Stimulated activated CD8-positive, alpha-beta memory T cell treated with anti-CD3 and anti-CD28 coated beads, Interleukin-7, amount 100 ng/mL, for 4 hours (primary cell): ENCODE data around the gene FAH.
"Not testable (repeated sequence)": the region's sequence is repeated elsewhere in the genome, so short reads cannot be mapped to it uniquely, and the experiment has no call there.

ENCODE experiments used
- DNase-seq, 2 donors: peaks; one replicate each; pipeline ENCODE4 v3.0.0-alpha.2; 2020; ENCODE audit warnings: low read depth in 2 of 2

The FAH gene

DNA sequence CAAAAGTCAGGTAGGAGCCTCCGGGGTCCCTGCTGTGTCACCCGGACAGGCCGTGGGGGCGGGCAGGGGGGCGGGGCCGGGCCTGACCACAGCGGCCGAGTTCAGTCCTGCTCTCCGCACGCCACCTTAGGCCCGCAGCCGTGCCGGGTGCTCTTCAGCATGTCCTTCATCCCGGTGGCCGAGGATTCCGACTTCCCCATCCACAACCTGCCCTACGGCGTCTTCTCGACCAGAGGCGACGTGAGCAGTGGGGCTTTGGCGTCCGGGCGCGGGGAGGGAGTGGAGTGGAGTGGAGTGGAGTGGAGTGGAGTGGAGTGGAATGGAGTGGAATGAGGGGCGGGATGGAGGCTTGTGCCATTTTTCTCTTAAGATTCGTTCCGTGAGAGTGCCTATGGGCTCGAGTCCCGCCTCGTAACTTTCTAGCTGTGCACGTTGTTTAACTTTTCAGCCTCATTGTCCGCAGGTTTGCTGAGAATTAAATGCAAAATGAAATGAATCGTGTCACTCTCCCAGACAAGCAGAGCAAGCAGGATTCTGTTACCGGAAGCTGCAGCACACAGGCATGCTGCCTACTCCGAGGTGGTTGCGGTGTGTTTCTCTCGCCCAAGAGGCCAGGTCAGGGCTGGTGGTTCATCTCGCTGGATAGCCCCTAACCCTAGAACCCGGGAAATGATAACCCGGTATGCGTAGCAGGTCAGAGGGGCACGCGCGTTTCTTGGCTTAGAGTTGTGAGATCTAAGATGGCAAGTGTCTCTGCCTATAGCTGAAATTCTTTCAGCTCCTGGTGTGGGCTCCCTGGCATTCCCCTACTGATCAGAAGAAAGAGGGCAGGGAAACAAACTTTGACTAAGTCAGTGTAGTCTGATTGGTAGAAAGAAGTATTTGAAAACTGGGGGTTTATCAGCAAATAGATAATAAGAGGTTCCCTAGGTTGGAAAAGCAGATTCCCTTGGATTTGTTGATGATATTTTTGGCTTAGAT is at the start of gene FAH:
TSS of gene FAH (plus strand) at position 104 of the 981 bp plus-strand sequence. CDS start at position 160, 56 bp downstream.
- DNase-seq: peak in 1 of 2 donors; percentile 12

DNA sequence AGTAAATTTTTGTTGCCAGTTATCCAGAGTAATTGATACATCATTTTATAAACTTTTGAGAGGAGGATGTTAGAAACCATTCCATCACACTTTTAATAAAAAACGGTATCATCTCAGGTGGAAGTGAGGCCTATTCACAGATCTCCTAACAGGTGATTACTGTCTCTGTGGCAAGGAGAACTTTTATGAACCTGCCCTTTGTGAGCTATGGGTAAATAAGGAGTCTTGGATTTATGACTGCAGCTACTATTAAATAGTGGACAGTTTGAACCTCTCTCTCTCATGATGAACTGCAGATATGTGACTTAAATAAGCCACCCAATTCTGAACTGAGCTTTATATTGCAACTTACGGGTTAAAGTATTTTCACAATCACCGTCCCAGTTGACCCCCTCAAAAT is 47.6 kb upstream of the FAH start:
- DNase-seq: no peak

DNA sequence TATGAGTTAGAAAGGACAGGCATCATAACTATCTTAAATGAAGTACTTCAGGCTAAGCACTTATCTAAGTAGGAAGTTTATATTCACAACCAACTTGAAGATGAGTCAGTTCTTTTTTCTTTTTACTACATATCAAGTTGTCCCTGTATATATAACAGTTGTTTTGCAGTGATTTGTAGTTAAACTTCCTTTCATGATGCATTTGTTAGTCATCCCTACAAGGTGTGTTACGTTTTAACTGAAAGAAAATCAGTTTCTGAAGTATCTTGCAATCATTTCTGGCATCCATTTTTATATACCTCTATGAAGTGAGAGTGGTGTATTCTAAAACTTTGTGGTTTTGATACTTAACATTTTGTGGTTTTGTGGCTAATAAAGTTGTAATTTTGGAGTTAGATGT is 47.2 kb upstream of the FAH start:
- DNase-seq: no peak

DNA sequence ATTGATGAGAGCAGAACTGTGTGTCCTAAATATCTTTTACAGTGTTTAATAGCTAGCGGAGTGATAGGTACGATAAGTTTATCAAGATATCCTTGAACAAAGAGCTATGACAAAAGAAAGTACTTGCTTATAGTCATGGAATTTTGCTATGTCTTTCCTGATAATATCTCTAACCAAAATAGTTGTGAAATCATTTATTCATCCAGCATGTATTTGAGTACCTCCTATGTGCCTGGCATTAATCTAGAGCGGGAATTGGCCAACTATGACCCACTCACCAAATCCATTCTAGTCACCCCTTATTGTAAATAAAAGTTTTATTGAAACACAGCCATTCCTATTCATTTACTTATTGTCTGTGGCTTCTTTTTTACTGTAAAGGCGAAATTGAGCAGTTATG is 46.7 kb upstream of the FAH start:
- DNase-seq: no peak

DNA sequence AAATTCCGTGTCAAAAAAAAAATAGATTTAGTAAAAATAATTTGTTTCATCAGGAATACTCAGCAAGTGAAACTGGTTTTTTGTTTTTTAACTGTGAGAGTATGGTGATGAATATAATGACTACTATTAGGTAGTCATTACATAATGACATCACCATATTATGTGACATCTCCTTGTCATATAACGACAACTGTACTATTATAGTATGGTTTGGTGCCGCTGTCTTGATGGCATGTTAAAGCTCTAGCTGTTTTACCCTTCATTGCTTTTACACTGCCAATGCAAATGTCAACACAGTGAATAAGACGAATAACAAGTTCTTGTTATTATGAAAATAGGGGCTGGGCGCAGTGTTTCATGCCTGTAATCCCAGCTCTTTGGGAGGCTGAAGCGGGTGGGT is 45.6 kb upstream of the FAH start:
- no peak for DNase-seq

DNA sequence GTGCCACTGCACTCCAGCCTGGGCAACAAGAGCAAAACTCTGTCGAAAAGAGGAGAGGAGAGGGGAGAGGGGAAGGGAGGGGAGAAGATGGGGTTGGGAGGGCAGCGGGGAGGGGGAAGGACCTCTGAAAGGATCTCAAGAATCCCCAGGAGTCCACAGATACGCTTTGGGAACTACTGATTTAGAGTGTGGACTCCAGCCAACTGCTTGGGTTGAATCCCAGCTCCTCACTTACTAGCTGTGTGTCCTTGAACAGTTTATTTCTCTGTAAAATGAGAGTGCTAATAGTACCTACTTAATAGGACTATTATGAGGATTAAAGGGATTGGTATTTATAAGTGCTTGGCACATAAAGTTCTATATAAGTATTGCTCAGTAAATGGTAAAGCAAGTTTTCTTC is 45.0 kb upstream of the FAH start:
- no peak for DNase-seq

DNA sequence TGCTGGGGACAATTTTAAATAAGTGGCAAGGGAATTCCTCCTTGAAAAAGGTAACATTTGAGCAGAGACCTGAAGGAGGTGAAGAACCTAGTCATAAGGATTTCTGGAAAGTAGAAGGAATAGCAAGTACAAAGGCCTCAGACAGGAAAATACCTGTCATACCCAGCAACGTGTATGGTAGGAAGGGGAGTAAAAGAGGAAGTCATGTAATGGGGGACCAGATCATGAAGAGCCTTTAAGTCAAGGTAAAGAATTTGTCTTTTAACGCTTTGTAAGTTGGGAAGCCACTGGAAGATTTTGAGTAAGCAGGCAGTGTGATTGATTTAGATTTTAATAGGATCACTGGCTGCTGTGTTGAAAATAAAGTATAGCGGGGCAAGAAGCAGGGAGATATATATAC is 43.4 kb upstream of the FAH start:
- no peak for DNase-seq

DNA sequence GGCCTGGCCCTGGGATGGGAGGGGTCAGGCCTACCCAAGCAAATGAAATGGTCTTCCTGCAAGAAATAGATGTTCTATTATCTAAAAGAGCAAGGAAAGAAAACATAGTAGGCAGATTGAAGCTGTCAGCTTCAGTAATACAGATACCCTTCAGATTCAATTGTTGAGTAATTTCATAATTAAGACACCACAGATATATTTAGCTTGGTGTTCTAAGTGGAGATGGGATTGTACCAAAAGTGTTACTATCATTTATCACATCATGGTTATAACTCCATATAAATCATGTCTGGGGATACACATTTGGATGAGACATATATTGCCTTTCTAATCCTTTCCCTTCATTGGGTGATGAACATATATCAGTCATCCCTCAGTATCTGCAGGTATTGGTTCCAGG is 41.9 kb upstream of the FAH start:
- no peak for DNase-seq

DNA sequence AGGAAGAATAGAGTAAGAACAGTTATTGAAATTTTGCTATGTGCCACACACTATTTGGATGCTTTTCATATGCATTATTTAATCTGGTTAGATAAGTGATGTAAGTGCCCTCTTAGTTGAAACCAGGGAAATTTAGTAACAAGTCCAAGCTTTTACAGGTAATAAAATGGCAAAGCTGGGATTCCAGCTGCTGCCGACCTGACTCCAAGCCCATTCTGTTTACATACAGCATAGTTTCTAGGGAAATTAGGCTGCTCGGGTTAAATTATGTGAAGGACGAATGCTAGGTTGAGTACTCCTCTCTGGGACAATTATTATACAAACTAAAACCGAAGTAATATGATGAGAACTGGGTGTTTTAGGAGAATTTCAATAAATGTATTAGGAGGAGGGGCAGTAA is 38.7 kb upstream of the FAH start:
- DNase-seq: no peak

DNA sequence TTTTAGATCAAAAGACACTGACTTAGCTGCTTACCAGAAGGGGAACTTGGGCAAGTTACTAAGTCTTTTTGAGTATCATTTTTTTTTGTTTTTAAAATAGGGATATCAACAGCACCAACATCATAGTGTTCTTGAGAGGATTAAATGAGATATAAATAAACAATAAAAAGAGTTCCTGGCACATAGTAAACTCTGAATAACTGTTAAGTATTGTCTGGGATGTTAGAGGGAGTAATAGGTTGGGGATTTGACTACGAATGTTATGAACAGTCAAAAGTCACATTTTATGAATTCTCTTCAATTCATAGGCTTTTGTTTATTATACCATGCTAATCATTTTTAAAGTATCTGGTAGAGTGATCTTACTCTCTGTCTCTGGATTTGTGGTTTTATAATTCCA is 37.8 kb upstream of the FAH start:
- no peak for DNase-seq

DNA sequence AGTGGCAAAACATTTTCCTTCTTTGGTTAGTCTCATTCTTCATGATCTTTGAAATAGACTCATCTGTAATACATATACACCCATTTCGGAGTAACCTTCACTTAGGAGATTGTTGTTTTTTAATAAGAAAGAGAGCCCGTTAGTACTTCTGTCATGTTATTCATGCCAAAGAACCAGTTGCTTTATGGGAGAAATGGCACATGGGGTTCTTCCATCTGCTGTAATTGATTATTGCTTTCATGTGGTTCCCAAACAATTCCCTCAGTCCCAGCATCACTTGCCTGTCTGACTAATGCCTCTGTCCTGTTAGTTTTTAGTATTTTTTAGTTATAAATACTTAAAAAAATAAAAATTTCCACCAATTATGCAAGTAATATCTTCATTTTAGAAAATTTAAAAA is 33.8 kb upstream of the FAH start:
- no peak for DNase-seq

DNA sequence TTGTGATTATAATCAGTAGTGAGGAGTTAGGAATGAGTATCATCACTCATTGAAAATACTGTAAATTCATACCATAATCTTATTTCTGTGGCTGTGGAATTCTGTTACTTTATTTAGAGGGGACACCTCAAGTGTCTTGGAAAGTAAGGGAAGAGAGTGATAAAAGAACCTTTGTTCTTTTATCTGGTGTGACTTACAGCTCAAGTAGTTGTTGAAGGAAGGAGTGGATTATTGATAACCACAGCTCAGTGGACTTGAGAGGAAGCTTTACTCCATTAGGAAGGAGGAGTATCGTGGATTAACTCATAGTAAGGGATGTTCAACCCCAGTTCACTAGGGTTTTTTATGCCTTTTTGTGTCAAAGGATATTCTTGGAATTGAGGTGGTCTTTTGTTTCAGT is 32.2 kb upstream of the FAH start:
- DNase-seq: no peak

DNA sequence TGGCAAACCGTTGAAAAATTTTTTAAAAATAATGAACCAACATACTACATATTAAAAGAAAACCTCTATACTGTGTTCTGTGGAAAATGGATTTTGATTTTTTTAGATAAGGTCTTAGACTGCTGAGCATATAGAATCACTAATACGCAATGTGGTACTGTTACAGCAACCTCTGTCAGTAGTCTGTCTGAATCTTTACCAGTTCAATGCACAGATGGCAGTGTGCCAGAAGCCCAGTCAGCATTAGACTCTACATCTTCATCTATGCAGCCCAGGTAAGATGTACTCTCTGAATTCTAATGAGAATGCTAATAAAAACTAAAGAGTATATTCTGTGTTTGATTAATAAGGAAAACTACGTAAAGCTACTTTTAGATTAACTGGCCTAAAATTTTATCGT is 31.3 kb upstream of the FAH start:
- DNase-seq: no peak

DNA sequence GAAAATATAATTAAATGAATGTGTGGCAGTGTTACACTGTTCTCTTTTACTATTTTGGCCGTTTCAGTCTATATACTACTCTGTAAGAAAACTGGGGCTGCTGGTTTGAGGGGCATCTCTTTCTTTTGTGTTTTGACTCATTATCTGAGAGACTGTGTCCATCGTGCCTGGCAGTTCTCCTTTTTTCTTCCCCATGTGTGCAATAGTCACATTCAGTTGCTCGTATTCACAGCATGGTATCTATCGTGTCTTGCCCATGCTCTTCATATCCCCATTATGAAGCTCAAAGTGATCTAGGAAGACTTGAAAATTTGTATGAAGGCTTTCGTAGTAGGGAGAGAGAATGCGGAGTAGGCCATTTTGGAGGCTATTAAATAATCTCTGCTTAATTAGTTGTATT is 29.8 kb upstream of the FAH start:
- no peak for DNase-seq

DNA sequence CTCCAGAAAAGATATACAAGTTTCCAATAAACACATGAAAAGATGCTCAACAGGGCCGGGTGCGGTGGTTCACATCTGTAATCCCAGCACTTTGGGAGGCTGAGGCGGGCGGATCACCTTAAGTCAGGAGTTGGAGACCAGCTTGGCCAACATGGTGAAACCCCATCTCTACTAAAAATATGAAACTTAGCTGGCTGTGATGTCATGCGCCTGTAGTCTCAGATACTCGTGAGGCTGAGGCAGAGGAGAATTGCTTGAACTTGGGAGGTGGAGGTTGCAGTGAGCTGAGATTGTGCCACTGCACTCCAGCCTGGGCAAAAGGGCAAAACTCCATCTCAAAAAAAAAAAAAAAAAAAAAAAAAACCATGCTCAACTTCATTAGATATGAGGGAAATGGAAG is 25.5 kb upstream of the FAH start:
- not testable (repeated sequence) for DNase-seq

DNA sequence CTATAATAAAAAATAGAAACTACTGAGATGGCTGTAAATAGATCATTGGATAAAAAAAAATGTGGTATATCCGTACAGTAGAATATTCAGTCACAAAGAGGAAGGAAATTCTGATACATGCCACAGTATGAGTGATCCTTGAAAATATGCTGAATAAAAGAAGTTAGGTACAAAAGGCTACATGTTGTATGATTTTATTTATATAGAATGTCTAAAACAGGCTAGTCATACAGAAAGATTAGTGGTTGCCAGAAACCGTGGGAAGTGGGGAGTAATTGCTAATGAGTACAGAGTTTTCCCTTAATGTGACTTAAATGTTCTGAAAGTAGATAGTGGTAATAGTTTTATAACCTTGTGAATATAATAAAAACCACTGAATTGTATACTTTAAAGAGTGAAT is 24.9 kb upstream of the FAH start:
- DNase-seq: no peak

DNA sequence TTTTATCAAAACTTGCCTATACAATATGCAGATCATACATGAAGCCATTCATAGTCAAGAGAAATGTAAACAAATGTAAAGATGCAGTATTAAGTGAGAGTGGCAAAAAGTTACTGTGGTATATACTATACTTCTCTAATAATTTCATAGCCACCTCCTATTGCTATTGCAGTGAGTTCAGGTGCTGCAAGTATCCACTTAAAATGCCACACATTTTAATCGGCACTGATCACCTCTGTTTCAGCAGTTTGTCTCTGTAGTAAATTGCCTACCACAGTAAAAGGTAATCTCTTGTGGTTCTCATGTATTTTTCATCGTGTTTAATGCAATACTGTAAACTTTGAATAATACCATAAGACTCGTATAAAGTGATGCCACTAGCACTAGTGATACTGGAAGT is 20.4 kb upstream of the FAH start:
- DNase-seq: no peak

DNA sequence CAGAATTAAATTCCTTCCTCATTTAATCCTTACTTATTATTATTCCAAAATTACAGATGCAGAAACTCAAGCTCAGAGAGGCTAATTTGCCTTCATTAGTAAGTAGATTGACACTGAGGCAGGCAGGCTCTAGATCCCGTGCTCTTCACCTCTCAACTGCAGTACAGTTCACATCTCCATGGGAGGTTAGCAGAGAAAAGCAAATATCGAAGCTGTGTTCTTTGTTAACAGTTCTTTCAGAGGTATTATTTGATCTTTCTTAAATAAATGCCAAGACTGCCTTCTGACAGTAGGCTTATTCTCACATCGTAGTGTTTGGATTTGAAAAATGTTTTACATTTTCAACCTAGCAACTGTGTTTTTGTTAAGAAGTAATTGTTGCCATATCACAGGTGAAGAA is 15.9 kb upstream of the FAH start:
- no peak for DNase-seq

DNA sequence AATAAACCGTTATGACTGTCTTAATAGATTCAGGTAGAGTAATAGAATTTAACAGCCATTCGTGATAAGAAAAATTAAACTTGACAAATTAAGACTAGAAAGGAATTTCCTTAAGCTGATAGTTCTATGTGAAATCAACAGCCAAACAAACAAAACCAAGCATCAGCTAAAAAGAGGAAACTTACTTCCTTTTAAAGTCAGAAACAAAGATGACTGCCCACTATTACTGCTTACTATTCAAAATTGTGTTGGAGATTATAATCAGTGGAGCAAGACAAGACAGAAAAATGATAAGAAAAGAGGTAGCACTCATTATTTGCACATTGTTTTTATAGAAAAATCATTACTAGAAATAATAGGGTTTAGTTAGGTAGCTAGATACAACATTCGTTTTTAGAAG is 13.8 kb upstream of the FAH start:
- DNase-seq: no peak

DNA sequence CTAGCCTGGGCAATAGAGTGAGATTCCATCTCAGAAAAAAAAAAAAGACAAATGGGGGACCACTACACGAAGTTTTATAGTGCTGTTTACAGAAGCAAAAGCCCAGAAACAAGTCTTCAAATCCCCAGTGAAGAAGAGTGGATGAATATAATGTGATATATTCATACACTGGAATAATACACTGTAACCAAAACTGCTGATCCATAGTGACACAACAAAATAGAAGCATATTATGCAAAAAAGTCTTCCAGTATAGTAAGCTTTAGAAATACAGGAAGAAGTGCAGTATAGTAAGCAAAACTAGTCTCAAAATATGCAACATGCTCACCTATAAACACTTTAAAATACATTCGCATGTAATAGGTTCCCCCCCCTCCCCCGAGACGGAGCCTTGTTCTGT is 11.9 kb upstream of the FAH start:
- no peak for DNase-seq

DNA sequence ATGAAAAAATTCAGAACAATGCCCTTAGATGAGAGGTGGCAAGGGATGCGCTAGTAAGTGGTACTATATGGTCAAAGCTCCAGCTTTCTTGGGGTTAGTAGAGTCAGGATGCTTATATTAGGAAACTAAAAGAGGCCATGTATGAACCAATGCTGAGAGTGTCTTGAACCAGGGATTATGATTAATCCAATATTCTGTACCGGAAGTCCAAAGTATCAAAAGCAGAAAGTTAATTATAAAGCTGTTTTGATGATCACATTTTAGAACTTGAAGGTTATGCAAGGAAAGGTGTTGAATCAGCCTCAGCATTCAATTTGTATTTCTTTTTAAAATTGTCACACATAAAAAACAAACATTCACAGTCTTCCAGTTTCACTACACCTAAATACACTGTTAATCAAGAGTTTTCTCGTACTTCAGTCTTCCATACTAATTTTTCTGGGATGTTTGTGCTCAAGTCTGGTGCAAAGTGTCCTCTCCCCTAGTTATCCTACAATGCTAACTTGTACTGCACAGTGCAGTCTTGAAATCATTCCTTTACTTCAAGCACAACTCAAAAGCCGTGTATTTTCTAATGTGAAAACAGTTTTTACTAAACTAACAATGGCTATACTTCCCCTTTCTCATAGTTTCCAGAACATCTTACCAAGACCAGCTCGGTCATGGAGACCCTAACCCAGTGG is 10.7 kb upstream of the FAH start:
- DNase-seq: no peak

DNA sequence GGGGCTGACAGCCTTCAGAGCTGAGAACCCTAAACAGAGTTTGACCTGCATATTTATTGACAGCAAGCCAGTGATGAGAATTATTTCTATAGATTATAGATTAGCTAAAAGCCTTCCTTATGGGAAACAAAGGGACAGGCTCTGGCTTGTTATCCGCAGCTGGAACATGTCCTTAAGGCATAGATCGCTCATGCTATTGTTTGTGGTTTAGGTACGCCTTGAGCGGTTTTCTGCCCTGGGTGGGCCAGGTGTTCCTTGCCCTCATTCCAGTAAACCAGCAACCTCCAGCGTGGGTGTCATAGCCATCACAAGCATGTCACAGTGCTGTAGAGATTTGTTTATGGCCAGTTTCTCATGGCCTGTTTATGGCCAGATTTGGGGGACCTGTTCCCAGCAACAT is 10.2 kb upstream of the FAH start:
- DNase-seq: no peak

DNA sequence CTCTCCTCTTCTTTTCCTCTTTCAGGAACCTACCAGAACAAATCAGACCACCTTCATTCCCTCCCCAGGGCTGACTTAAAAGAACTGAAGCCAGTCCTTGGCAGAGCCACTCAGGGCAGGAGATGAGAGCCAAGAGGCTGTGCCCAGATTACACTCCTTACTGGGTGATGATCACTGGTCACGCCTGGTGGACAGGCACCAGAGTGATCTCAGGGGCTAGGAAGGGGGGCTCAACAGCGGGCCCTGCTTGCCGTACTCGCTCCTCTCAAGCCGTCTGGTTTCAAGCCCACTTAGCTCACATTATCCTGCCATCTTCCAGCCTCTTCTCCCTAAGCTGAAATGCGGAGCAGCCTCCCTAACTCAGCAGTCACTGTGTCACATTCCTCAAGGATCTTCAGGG is 1.7 kb upstream of the FAH start:
- DNase-seq: no peak
